Jurkat, Clone E6-1 (cell line): ENCODE results near the gene ABLIM3.

Experiments
- DNase-seq: peaks from one replicate; pipeline ENCODE4 v3.0.0-alpha.2; 2011; ENCODE audit warnings: low read depth, low spot score
- H3K4me3 ChIP-seq: 2 replicates; pipeline ENCODE4 v1.5.1; 2011; ENCODE audit warnings: mild to moderate bottlenecking, low read length, control low read depth, moderate library complexity

The ABLIM3 gene

GRCh38 chr5:149207831-149208230 is 66.5 kb downstream of the ABLIM3 start:
- DNase-seq = no peak
- no peak overlapping the region for H3K4me3 ChIP-seq

DNA sequence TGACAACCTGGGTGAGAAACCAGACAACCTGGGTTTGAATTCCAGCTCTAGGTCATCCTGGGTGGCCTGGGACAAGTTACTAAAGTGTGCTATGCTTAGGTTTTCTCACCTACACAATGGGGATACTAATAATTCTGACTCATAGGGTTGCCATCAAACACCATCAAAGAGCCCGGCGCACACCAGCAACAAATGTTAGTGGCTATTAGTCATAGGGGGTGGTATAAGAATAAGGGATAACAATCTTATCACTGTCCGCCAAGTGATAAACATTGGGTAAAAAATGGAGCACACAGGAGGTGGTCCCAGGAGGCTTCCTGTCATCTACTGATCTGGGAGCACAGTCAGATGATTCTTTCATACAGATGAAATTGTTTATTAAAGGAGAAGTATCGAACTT is 68.9 kb downstream of the ABLIM3 start:
- H3K4me3 ChIP-seq = no peak overlapping the region
- DNase-seq = no peak

DNA sequence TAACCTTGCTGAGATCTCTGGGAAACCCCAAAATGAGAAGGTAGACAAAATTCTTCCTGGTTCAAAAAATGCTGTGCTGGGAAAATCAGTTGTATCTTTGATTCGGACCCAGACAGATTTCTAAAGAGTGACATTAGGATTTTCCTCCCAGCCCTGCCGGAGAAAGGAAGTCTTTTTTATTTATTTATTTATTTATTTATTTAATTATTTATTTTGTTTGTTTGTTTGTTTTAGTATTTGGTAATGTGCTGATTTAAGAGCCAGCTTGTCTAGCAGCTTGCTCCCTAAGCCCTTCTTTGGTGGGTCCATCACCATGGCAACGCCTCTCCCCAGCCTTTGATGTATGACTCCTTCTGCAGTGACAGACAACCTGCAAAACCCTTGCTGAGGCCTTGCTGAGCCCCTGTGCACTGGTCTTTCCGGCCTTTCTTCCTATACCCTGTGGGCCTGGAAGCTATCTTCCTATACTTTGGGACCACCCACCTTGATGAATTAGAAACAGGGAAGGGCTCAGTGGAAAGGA is 69.7 kb downstream of the ABLIM3 start:
- H3K4me3 ChIP-seq = no peak overlapping the region
- peak; percentile 62 for DNase-seq

GRCh38 chr5:149211566-149211965 is 70.3 kb downstream of the ABLIM3 start:
- DNase-seq = no peak

GRCh38 chr5:149212198-149212951 is 71.1 kb downstream of the ABLIM3 start:
- H3K4me3 ChIP-seq = no peak overlapping the region
- no peak for DNase-seq

More at GRCh38 chr5:149211566-149211965, 70.3 kb downstream of the ABLIM3 start:
- no peak overlapping the region for H3K4me3 ChIP-seq

DNA sequence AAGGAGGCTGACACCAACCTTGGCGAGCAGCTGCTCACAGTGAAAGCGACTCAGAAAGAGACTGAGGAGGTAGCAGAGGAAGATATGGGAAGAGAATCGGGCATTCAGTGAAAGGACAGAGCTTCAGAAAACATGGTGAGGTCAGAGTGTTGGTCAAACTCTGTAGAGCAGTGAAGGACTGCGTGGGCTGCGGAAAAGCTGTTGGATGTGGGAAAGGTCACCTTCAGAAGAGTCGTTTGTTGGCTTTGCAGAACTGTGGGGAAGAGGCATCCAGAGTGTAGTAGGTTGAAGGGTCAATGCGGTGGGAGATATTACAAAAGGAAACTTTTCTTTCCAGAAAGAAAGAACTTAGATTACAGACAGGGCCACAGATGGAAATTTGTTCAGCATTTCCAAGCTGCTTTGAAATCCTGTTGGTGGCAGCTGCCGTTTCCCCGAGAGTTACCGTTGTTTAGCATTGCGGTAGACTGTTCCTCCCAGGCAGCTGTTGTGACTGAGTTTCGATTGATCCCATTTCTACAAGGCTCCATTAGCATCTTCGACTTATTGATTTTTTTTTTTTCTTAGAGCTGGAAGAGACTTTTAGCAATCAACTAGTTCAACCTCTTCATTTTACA is 72.1 kb downstream of the ABLIM3 start:
- H3K4me3 ChIP-seq = no peak overlapping the region
- no peak for DNase-seq

- DNase-seq = no peak
- H3K4me3 ChIP-seq = no peak overlapping the region
These were observed 74.3 kb downstream of the ABLIM3 start for GRCh38 chr5:149215478-149216090.

DNA sequence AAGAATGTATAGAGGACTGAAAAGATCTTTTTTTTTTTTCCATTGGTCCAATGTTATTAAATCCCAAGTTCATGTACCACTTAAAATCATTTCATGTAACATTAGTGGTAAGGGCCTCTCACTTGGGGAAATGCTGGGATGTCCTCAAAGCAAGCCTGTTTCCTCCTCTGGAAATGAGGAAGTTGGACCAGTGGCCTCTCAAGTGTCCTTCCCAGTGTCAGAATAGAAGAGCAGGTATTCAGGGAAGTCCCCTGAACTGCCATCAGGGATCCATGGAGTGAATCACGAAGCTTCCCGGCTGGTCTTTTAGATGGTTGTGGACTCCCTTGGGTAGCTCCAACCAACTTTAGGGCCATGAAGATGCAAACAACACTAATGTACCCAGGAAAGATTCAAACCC is 75.2 kb downstream of the ABLIM3 start:
- no peak overlapping the region for H3K4me3 ChIP-seq
- DNase-seq = no peak

- H3K4me3 ChIP-seq = no peak overlapping the region
- no peak for DNase-seq
These were observed 76.0 kb downstream of the ABLIM3 start for GRCh38 chr5:149217096-149217802.

DNA sequence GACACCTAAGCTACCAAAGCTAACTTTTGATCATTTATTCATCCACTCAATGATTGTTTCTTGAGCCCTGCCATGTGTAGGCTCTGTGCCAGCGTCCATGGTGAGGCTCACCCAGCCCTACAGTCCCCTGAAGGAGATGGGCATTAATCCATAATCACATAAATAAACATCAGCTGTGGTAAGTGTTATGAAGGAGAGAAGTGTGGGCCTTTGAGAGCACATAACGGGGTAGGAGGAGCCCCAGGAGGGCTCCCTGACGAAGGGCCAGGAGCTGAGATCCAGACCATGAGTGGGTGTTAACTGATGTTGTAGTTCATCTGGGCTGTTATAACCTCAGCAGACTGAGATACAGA is 76.5 kb downstream of the ABLIM3 start:
- no peak for DNase-seq
- no peak overlapping the region for H3K4me3 ChIP-seq

- no peak for DNase-seq
- H3K4me3 ChIP-seq = no peak overlapping the region
These were observed 78.3 kb downstream of the ABLIM3 start for GRCh38 chr5:149219584-149219983.

DNA sequence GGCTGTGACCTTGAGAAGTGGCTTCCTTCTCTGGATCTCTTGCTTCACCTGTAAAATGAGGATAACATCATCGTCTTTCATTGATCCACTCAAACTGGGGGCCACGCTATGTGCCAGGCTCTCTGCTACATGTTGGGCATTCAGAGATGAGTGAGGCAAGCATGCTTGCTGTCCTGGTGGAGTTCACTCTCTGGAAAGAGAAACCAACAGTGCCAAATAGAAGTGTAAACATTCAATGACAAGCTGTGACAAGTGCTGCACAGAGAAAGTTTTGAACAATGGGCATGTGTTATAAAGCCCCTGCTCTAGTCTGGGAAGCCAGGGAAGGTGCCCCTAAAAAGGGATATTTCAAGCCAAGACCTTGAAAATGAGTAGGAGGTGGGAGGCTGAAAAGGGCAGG is 79.5 kb downstream of the ABLIM3 start:
- DNase-seq = no peak
- no peak overlapping the region for H3K4me3 ChIP-seq

GRCh38 chr5:149221326-149221725 is 80.0 kb downstream of the ABLIM3 start:
- no peak overlapping the region for H3K4me3 ChIP-seq
- no peak for DNase-seq

DNA sequence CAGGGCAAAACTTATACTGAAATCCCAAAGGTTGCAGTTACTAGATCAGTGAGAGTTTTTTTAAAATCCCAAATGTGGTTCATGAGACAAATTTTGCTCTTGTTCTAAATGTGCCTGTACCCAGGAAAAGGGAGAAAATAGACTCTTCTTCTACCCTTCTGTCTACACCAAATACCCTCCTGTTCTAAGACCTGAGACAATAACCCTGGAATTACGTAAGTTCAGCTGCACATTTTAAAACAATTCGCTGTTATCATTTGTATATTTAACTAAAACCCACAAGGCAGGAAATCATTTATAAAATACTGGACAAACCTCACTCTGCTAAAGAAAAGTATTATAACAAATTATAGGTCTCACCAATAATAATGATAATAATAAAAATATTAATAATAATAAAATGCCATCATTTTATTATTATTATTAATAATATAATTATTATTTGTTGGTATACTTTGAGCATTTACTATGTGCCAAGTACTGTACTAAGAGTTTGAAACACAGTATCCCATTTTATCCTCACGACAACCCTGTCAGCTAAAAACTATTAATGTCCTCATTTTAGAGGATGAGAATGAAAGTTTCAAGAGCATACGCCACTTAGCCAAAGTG is 80.5 kb downstream of the ABLIM3 start:
- H3K4me3 ChIP-seq = no peak overlapping the region
- no peak for DNase-seq

- no peak overlapping the region for H3K4me3 ChIP-seq
- DNase-seq = no peak
These were observed 82.0 kb downstream of the ABLIM3 start for GRCh38 chr5:149223081-149223848.

DNA sequence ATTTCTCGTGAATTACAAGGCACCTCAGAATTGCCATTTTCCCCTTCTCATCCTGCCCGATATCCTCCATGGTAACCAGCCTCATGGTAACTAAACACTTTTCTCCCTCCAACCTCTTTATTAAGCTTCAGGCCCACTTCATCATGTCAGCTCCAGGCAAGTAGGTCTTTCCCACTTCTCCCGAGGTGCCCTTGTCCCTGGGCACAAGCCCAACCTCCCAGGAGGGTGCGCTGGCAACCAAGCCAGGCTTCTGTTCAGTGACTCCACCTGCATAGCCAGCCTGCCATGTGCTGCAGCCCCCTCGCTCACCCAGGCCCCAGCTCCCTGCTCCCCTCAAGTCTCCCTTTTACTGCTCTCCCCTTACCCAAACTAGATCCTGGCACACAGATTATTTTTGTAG is 83.0 kb downstream of the ABLIM3 start:
- no peak overlapping the region for H3K4me3 ChIP-seq
- no peak for DNase-seq

GRCh38 chr5:149227168-149227826 is 86.0 kb downstream of the ABLIM3 start:
- DNase-seq = no peak

GRCh38 chr5:149228618-149229297 is 87.5 kb downstream of the ABLIM3 start:
- no peak for DNase-seq
- no peak overlapping the region for H3K4me3 ChIP-seq

More at GRCh38 chr5:149227168-149227826, 86.0 kb downstream of the ABLIM3 start:
- H3K4me3 ChIP-seq = no peak overlapping the region
